Activated naive CD4-positive, alpha-beta T cell treated with Interleukin-2 at 50 U/mL for 16 hours (primary cell): ENCODE measurements around the gene CCT8L2.
"Not testable (repeated sequence)": the region's sequence is repeated elsewhere in the genome, so short reads cannot be mapped to it uniquely, and the experiment has no call there.

Source experiments
- DNase-seq: peaks from one replicate; pipeline ENCODE4 v3.0.0-alpha.2; 2020

Gene CCT8L2

DNA sequence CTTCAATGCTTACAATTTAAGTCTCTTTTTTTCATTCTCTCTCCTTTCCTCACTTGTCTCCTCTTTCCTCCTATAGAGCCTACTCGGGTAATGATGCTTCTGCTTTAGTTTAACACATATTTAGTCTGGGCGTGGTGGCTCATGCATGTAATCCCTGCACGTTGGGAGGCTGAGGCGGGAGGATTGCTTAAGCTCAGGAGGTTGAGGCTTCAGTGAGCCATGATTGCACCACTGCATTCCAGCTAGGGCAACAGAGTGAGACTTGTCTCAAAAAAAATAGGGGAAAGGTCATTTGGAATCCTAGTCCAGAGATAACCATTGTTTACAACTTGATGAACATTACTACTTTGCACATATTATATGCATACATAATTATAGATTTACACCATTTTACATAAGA is 1.4 kb upstream of the CCT8L2 start:
- DNase-seq = no peak

DNA sequence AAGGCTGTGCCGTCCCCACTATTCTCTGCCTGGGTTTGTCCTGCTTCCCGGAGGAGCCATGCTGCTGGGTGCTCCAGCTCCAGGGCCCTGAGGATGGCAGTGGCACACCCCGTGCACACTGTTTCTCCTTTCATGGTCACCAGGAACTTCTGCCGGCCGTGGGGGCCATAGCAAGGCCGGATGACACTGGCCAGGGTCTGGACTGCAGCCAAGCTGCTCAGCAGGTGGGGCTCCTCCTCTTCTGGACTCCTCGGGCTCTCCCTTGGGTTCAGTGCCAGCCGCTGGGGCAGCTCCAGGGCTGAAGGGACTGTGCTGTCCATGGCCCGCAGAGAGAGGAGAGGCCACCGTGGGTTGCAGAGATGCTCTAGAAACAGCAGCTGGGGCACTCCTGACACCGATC is 379 bp downstream of the CCT8L2 start:
- DNase-seq = not testable (repeated sequence)

DNA sequence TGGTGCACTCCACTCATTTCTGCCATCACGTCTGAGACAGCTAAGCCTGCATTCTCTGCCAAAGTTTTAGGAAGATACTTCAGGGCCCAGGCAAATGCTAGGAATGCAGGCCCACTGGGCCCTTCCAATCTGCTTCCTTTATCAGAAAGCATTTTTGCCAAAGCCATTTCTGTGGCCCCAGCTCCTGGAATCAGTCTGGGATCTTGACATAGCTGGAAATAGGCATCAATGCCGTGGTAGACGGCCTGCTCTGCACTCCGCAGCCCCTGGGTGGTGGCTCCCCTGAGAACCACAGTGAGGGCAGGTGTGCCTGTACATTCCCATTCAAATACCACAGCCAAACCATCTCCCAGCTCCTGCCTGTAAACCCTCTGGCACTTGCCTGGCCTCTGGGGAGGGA is 1.5 kb downstream of the CCT8L2 start:
- DNase-seq = not testable (repeated sequence)

GRCh38 chr22:16586991-16587390 is 5.6 kb downstream of the CCT8L2 start:
- no peak for DNase-seq

- no peak for DNase-seq
Observed at GRCh38 chr22:16586170-16586569, 6.4 kb downstream of the CCT8L2 start.

DNA sequence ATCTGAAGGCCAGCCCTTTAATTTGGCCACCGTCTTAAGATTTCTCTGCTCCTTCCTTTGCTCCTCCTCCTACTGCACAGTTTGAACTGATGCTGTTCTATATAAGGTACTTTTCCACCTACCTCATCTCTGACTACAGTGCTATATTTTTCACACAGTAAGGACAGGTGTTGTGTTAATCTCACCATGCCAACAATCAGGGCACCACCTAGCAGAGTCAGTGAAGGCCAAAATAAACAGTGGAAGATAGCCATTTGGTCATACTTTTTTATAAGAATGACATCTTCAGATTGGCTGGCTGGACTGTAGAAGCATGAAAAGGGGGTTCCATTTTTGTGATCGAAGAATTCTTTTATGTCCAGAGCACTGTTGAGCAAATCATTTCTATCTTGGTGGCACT is 11.7 kb downstream of the CCT8L2 start:
- DNase-seq = not testable (repeated sequence)

DNA sequence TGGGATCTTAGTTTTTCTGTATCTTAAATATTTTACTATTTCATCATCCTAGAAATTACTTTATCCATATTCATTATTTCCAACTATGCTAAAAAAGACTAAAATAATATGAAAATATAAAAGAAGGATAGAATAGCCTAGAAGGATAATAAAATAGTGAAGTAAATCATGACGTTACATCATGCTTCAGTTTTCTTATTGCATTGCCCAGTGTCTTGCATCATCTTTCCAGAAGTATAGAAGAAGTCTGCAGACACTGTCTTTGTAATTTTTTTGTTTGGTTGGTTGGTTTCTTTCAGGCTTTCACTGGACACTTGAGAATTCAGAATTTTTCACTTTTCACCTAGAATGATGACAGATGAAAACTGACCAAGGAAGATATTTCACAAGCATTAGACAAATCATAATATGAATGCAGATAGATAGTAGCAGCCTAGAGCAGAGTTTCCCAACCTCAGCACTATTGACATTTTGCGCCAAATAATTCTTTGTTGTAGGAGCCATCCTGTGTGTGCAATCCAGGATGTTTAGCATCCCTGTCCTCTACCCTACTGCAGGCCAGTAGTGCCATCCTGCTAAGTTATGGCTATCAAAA is 23.3 kb downstream of the CCT8L2 start:
- DNase-seq = not testable (repeated sequence)

DNA sequence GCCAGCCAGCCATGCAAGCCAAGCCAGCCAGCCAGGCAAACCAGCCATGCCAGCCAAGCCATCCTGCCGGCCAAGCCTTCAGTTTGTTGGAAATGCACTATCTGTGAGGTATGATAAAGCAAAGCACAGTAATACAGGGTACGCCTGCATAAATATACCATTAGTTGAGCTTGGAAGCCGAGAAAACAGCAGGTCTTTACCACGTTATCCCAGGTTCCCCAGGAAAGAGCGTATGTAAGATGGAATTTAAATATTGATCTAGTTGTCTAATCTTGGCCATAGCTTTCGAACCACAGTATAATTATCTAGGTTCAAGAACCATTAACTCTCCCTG is 24.2 kb downstream of the CCT8L2 start:
- DNase-seq = no peak

DNA sequence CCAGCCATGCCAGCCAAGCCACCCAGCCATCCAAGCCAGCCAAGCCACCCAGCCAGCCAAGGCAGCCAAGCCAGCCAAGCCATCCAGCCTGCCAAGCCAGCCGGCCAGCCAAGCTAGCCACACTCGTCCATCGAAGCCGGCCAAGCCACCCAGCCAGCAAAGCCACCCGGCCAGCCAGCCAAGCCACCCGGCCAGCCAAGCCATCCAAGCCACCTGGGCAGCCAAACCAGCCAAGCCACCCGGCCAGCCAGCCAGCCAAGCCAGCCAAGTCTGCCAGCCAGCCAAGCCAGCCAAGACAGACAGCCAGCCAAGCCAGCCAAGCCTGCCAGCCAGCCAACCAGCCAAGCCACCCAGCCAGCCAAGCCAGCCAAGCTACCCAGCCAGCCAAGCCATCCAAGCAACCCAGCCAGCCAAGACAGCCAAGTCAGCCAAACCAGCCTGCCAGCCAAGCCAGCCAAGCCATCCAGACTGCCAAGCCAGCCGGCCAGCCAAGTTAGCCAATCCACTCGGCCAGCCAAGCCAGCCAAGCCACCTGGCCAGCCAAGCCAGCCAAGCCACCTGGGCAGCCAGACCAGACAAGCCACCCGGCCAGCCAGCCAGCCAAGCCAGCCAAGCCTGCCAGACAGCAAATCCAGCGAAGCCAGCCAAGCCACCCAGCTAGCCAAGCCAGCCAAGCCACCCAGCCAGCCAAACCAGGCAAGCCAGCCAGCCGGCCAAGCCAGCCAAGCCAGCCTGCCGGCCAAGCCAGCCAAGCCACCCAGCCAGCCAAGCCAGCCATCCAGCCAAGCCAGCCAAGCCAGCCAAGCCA is 24.8 kb downstream of the CCT8L2 start:
- not testable (repeated sequence) for DNase-seq

- DNase-seq = not testable (repeated sequence)
Observed at GRCh38 chr22:16566421-16567151, 26.0 kb downstream of the CCT8L2 start.

- DNase-seq = not testable (repeated sequence)
Observed at GRCh38 chr22:16565585-16566420, 26.8 kb downstream of the CCT8L2 start.

GRCh38 chr22:16564837-16565584 is 27.6 kb downstream of the CCT8L2 start:
- not testable (repeated sequence) for DNase-seq

- no peak for DNase-seq
Observed at GRCh38 chr22:16563555-16564520, 28.8 kb downstream of the CCT8L2 start.

GRCh38 chr22:16562711-16563554 is 29.7 kb downstream of the CCT8L2 start:
- no peak for DNase-seq

GRCh38 chr22:16561093-16561658 is 31.4 kb downstream of the CCT8L2 start:
- DNase-seq = not testable (repeated sequence)

- DNase-seq = not testable (repeated sequence)
Observed at GRCh38 chr22:16560651-16561050, 32.0 kb downstream of the CCT8L2 start.

DNA sequence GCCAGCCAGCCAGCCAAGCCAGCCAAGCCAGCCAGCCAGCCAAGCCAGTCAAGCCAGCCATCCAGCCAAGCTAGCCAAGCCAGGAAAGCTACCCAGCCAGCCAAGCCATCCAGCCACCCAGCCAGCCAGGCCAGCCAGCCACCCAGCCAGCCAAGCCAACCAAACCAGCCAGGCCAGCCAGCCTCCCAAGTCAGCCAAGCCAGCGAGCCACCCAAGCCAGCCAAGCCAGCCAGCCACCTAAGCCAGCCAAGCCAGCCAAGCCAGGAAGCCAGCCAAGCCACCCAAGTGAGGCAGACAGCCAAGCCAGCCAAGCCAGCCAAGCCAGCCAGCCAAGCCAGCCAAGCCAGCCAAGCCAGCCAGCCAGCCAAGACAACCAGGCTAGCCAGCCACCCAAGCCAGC is 32.6 kb downstream of the CCT8L2 start:
- not testable (repeated sequence) for DNase-seq

GRCh38 chr22:16559056-16559955 is 33.3 kb downstream of the CCT8L2 start:
- no peak for DNase-seq
